PFSK-1 (cell line): ENCODE results near the gene CAND2.

Experiments used
- FOXP2 ChIP-seq: optimal IDR thresholded peaks from 2 replicates; pipeline ENCODE3; 2011; ENCODE audit warnings: borderline replicate concordance, control low read depth, inconsistent platforms; ENCODE audit not compliant: insufficient read depth; ENCODE audit errors: extremely low read length, extremely low read depth
- POLR2AphosphoS5 ChIP-seq: IDR thresholded peaks from 2 replicates; pipeline ENCODE4 v1.6.1; 2012; ENCODE audit warnings: low read depth, mild to moderate bottlenecking, control low read depth, low read length, moderate library complexity
- SIN3A ChIP-seq: IDR thresholded peaks from 2 replicates; pipeline ENCODE4 v1.6.1; 2012; ENCODE audit warnings: mild to moderate bottlenecking, low read length, moderate library complexity, borderline replicate concordance; ENCODE audit not compliant: insufficient read depth
- TAF1 ChIP-seq: IDR thresholded peaks from 2 replicates; pipeline ENCODE4 v1.6.1; 2012; ENCODE audit warnings: low read length, control low read depth, borderline replicate concordance; ENCODE audit not compliant: insufficient read depth
- TF ChIP-seq, protein P1 (sequence below), 2 experiments: IDR thresholded peaks; 2 replicates each; pipeline versions ENCODE4 v1.6.1 to v1.8.0; 2011 to 2012; ENCODE audit warnings: low read depth in 2 of 2, low read length in 2 of 2, control low read depth in 1 of 2, inconsistent platforms in 1 of 2, mild to moderate bottlenecking in 1 of 2, moderate library complexity in 1 of 2; ENCODE audit not compliant: insufficient read depth in 1 of 2

CAND2 gene

DNA sequence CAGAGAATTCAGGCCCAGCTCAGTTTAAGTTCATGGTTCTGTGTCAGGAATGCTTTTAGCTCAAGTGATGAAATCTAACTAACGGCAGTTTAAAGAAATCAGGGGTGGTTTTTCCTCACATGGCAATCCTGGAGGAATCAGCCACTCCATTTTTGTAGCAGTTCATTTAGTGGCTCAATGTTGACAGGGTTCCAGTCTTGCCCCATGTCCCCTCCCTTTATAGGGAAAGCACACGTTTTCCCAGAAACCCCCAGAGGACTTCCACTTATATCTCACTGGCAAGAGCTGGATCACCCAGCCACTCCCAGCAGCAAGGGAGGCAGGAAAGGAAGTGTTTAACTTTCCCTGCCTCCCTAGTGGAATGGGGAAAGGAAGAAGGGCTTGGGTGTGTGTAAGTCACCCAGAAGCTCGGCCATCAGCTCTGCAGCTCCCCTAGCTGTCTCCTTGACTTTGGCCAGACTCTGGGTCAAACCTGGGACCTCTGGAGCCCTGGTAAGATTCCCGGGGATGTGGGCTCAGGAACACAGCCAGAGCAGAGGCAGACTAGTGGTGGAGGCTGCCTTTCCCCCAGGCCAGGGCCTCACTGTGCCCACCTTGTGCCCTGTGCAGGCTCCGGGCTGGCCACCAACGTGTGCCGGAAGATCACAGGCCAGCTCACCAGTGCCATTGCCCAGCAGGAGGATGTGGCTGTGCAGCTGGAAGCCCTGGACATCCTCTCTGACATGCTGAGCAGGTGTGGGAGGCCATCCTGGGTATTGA is 11.3 kb downstream of the CAND2 start:
- TF ChIP-seq POLR2AphosphoS5 (no peak), FOXP2 (no peak)
- TF ChIP-seq, protein P1, sequence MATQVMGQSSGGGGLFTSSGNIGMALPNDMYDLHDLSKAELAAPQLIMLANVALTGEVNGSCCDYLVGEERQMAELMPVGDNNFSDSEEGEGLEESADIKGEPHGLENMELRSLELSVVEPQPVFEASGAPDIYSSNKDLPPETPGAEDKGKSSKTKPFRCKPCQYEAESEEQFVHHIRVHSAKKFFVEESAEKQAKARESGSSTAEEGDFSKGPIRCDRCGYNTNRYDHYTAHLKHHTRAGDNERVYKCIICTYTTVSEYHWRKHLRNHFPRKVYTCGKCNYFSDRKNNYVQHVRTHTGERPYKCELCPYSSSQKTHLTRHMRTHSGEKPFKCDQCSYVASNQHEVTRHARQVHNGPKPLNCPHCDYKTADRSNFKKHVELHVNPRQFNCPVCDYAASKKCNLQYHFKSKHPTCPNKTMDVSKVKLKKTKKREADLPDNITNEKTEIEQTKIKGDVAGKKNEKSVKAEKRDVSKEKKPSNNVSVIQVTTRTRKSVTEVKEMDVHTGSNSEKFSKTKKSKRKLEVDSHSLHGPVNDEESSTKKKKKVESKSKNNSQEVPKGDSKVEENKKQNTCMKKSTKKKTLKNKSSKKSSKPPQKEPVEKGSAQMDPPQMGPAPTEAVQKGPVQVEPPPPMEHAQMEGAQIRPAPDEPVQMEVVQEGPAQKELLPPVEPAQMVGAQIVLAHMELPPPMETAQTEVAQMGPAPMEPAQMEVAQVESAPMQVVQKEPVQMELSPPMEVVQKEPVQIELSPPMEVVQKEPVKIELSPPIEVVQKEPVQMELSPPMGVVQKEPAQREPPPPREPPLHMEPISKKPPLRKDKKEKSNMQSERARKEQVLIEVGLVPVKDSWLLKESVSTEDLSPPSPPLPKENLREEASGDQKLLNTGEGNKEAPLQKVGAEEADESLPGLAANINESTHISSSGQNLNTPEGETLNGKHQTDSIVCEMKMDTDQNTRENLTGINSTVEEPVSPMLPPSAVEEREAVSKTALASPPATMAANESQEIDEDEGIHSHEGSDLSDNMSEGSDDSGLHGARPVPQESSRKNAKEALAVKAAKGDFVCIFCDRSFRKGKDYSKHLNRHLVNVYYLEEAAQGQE (IDR thresholded peaks at IDR 0.05; ENCODE audit: insufficient read depth in 1 of 2, low read depth in 2 of 2, low read length in 2 of 2) = no peak

DNA sequence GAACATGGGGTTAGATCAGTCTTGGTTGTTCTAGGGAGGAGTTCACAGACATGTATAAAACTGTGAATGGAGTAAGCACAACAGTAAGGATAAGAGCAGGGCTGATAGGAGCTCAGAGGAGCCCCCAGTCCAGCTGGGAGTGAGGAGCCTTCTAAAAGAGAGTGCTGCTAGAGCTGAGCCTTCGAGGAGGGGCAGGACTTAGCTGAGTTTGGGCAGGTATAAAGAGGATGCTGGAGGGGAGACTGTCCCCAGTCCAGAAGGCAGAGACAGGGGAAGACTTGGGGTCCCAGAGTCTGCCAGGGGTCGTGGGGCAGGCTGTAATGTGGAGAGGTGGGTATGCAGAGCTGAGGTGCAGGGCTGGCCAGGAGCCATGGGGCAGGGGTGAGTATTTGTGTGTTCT is 12.1 kb downstream of the CAND2 start:
- TF ChIP-seq SIN3A (no peak), FOXP2 (no peak), POLR2AphosphoS5 (no peak), TAF1 (no peak)
- TF ChIP-seq, protein P1 (IDR thresholded peaks at IDR 0.05; ENCODE audit: insufficient read depth in 1 of 2, low read depth in 2 of 2, low read length in 2 of 2) = no peak

DNA sequence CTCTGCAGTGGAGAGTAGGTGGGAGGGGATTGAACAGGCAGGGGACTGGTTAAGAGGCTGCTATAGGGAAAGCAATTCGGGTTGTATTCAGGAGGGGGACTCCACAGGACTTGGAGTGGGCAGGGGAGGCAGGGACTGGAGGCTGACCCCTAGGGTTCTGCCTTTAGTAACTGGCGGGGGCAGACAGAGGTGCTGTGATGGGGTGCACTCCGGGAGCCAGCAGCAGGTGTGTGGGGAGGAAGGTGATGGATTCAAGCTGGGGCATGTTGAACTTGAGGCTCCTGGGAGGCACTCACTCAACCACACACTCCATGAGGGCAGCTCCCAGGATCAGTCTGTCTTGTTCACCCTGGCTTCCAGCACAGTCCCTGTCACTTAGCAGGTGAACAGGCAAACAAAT is 12.5 kb downstream of the CAND2 start:
- TF ChIP-seq FOXP2 (no peak), POLR2AphosphoS5 (no peak), TAF1 (no peak), SIN3A (no peak)
- TF ChIP-seq, protein P1 (IDR thresholded peaks at IDR 0.05; ENCODE audit: insufficient read depth in 1 of 2, low read depth in 2 of 2, low read length in 2 of 2) = no peak

DNA sequence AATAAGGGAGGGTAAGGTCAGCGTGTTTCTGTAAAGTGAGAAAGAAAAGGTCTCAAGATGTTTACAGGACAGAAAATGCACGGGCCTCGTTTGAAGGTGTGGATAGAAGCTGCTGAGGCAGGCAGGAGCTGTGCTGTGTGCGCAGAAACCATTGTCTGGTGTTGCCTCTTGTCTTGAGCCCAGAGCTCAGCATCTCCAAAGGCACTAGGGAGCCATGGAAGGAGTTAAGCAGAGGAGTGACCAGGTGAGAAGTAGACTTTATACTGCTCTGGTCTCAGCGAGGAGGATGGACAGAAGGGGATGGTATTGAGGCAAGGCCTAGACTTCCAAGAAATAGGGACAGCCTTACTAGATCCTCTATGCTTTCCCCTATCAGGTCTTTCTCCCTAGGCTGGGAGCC is 13.0 kb downstream of the CAND2 start:
- no peak for TF ChIP-seq POLR2AphosphoS5
- no peak for TF ChIP-seq SIN3A
- TF ChIP-seq FOXP2 = no peak
- TF ChIP-seq, protein P1 (IDR thresholded peaks at IDR 0.05; ENCODE audit: insufficient read depth in 1 of 2, low read depth in 2 of 2, low read length in 2 of 2) = no peak
- TF ChIP-seq TAF1 = no peak
